ENCODE results near the gene FAM32A.

FAM32A gene

DNA sequence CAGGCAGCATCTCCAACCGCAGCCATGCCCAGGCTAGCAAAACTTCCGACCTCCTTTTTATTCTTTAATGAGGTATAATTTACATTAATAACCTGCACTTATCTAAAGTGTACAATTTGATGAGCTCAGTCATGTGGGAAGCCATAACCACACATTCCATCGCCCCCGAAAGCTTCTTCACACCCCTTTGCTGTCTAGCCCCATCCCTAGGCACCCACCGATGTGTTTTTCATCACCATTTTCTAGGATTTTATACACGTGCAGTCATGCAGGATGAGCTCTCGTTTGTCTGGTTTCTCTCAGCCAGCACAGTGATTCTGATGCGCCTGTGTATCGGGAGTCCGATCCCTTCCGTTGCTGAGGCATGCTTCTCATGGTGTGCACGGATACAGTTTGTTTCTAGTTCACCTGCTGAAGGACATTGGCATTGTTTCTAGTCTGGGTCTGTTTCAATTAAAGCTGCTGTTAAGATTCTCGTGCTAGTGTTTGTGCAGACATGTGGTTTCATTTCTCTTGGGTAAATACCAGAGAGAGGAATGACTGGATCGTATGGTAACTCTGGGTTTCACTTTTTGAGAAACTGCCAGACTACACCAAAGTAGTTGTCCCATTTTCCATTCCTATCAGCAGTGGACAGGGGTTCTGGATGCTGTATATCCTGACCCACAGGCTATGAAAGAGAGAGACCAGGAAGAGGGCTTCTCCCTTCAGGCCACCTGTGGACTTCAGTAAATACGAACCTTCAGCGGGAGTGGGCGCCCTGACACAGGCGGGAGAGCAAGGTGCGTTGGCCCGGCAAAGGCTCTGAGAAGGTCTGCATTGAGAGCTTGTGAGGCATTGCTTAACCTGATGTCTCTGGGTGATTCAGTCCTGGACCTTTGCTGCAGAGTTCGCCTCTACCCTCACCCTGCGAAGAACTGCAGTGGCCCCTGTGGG lies 17.4 kb downstream of the FAM32A start:
- H3K4me3 ChIP-seq (ENCODE audit: low read length), result no peak overlapping the region
- no peak for TF ChIP-seq ZNF274 (IDR thresholded peaks at IDR 0.05; ENCODE audit: low read depth, low read length)

DNA sequence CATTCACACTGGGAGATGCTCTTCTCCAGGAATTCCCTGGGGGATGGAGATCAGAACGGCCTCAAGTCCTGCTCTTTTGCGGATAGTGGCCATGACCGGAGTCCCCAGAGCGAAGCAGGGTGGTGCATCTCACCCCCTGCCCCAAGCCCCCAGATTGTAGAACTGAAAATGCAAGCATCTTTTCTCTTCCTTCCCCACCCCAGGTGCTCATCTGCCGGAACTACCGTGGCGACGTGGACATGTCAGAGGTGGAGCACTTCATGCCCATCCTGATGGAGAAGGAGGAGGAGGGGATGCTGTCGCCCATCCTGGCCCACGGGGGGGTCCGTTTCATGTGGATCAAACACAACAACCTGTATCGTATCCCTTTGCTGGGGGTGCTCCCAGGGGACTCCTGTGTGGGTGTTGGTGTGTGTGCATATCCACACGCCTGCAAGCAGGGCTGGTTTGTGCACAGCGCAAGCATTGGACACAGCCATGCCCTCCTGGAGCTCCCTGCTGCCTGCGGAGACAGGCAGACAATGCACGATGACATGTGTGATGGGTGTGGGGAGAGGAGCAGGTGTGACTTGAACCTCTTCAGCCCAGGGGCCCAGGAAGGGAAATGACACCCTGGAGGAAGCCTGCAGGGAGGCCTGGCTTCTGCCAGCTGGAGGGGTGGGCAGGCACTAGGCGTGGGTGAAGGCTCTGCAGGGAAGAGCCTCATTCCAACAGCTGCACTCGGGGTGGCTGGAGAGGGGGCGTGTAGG lies 18.2 kb downstream of the FAM32A start:
- TF ChIP-seq ZNF274 (IDR thresholded peaks at IDR 0.05; ENCODE audit: low read depth, low read length), result no peak

GRCh38 chr19:16204005-16204294 lies 18.7 kb downstream of the FAM32A start:
- H3K4me3 ChIP-seq (ENCODE audit: low read length), result no peak overlapping the region
- TF ChIP-seq ZNF274 (IDR thresholded peaks at IDR 0.05; ENCODE audit: low read depth, low read length), result no peak

More for the DNA sequence above, 18.2 kb downstream of the FAM32A start:
- no peak overlapping the region for H3K4me3 ChIP-seq (ENCODE audit: low read length)

- no peak overlapping the region for H3K4me3 ChIP-seq (ENCODE audit: low read length)
- TF ChIP-seq ZNF274 (IDR thresholded peaks at IDR 0.05; ENCODE audit: low read depth, low read length), result no peak
Measured at GRCh38 chr19:16205205-16206045, 20.2 kb downstream of the FAM32A start.

DNA sequence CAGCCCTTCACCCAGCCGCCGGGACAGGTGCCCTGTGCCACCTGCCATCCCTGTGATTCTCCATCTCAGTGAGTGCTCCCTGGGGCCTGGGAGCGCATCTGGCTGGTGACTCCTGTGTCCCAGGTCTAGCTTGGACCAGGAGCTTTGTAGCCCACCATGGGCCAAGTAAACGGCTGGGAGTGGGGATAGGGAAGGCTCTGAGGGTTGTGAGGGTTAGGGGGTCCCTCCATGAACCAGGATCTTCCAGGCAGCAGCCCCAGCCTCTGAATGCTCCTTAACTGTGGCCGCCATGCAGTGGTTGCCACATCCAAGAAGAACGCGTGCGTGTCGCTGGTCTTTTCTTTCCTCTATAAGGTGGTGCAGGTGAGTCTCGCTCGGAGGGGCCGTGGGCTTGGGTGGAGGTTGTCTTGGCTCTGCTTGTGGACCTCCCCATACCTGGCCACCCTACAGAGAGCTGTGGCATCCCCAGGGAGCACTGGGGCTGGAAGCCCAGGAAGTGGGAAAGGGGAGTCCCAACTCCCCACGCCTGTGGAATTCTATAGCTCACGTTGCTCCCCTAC lies 20.9 kb downstream of the FAM32A start:
- H3K4me3 ChIP-seq (ENCODE audit: low read length), result no peak overlapping the region
- TF ChIP-seq ZNF274 (IDR thresholded peaks at IDR 0.05; ENCODE audit: low read depth, low read length), result no peak

- H3K4me3 ChIP-seq (ENCODE audit: low read length), result no peak overlapping the region
- no peak for TF ChIP-seq ZNF274 (IDR thresholded peaks at IDR 0.05; ENCODE audit: low read depth, low read length)
Measured at GRCh38 chr19:16206637-16207036, 21.4 kb downstream of the FAM32A start.

- no peak overlapping the region for H3K4me3 ChIP-seq (ENCODE audit: low read length)
- TF ChIP-seq ZNF274 (IDR thresholded peaks at IDR 0.05; ENCODE audit: low read depth, low read length), result no peak
Measured at GRCh38 chr19:16207063-16207462, 21.9 kb downstream of the FAM32A start.

DNA sequence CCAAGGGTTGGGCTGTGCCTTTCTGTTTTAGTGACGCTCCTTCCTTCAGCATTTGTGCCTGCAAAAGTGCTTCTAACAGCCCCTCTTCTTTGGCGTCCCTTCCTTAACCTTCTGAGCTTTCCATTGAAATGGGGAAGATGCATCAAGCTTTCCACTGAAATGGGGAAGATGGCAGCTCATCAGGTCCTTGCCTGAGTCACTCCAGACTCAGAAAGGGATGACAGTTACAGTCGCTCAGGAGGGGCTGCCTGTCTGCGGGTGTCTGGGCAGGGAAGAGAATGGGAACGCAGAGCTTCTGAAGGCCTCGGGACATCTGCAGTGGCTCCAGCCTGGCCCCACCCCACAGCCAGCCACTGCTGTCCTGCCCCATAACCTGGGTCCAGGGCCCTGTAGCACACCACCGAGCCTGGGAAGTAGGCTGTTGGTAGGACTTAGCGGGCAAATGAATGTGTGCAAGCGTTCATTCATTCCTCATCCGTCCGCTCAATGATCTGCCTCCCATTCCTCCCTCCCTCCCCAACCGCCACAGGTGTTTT lies 22.3 kb downstream of the FAM32A start:
- no peak for TF ChIP-seq ZNF274 (IDR thresholded peaks at IDR 0.05; ENCODE audit: low read depth, low read length)
- H3K4me3 ChIP-seq (ENCODE audit: low read length), result no peak overlapping the region

- TF ChIP-seq ZNF274 (IDR thresholded peaks at IDR 0.05; ENCODE audit: low read depth, low read length), result no peak
- no peak overlapping the region for H3K4me3 ChIP-seq (ENCODE audit: low read length)
Measured at GRCh38 chr19:16208064-16208759, 23.0 kb downstream of the FAM32A start.

GRCh38 chr19:16208847-16209665 lies 23.8 kb downstream of the FAM32A start:
- TF ChIP-seq ZNF274 (IDR thresholded peaks at IDR 0.05; ENCODE audit: low read depth, low read length), result no peak

DNA sequence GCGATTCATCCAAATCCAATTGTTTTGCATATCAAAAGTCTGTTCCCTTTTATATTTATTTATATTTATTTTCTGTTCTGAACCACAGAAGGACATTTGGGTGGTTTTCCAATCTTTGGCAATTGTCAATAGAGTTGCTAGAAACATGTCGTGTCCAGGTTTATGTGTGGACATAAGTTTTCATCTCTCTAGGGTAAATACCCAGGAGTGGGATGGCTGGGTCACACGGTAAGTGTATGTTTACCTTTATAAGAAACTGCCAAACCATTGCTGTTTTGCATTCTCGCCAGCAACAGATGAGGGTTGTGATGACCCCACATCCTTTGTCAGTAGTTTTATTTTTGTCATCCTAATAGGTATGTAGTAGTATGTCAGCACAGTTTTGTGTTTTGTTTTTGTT lies 25.0 kb downstream of the FAM32A start:
- H3K4me3 ChIP-seq (ENCODE audit: low read length), result no peak overlapping the region
- TF ChIP-seq ZNF274 (IDR thresholded peaks at IDR 0.05; ENCODE audit: low read depth, low read length), result no peak

More at GRCh38 chr19:16208847-16209665, 23.8 kb downstream of the FAM32A start:
- H3K4me3 ChIP-seq (ENCODE audit: low read length), result no peak overlapping the region

DNA sequence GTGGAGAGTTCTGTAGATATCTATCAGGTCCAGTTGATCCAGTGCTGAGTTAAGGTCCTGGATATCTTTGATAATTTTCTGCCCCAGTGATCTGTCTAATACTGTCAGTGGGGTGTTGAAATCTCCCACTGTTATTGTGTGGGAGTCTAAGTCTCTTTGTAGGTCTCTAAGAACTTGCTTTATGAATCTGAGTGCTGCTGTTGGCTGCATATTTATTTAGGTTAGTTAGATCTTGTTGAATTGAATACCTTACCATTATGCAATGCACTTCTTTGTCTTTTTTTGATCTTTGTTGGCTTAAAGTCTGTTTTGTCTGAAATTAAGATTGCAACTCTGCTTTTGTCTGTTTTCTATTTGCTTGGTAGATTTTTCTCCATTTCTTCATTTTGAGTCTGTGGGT lies 27.9 kb downstream of the FAM32A start:
- TF ChIP-seq ZNF274 (IDR thresholded peaks at IDR 0.05; ENCODE audit: low read depth, low read length), result no peak
- H3K4me3 ChIP-seq (ENCODE audit: low read length), result no peak overlapping the region
